ENCODE measurements around the gene CIC. TPM values are rescaled to one million over a fixed set of nuclear protein-coding genes. Genes with fewer than 3 reads are reported as not detected.

Gene CIC
- total RNA-seq, 4 donors from 2014 or later: 15.2 to 52.2 (median 41.5) TPM

DNA sequence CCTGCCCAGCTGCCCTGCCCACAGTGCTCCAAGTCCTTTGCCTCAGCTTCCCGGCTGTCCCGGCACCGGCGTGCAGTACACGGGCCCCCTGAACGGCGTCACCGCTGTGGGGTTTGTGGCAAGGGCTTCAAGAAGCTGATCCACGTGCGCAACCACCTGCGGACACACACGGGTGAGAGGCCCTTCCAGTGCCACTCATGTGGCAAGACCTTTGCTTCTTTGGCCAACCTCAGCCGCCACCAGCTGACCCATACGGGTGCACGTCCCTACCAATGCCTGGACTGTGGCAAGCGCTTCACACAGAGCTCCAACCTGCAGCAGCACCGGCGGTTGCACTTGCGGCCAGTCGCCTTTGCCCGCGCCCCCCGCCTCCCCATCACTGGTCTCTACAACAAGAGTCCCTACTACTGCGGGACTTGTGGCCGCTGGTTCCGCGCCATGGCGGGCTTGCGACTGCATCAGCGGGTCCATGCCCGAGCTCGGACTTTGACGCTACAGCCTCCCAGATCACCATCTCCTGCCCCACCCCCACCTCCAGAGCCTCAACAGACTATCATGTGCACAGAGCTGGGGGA lies 43.2 kb upstream of the CIC start:
- Histone ChIP-seq H3K4me1 (peaks cover 6 to 7% of the 10 kb centered on the region in 2 donors), H3K36me3 (peaks cover 0 to 64% of the 10 kb centered on the region in 2 donors), H3K27ac (no peak overlapping the region), H3K4me3 (no peak overlapping the region), H3K9me3 (no peaks in the 10 kb centered on the region), H3K27me3 (no peaks in the 10 kb centered on the region)
- ATAC-seq (no peak), DNase-seq (no peak)
- intact Hi-C loops (cut with DNase I; ENCODE audit: low total_unique reads) (no loop called here), in situ Hi-C loops (cut with MboI; ENCODE audit: low sequenced_read_pairs in 4 of 4) (no loop called here)
- no peak for TF ChIP-seq POLR2A (IDR thresholded peaks at IDR 0.05)
- TF ChIP-seq, protein P1, sequence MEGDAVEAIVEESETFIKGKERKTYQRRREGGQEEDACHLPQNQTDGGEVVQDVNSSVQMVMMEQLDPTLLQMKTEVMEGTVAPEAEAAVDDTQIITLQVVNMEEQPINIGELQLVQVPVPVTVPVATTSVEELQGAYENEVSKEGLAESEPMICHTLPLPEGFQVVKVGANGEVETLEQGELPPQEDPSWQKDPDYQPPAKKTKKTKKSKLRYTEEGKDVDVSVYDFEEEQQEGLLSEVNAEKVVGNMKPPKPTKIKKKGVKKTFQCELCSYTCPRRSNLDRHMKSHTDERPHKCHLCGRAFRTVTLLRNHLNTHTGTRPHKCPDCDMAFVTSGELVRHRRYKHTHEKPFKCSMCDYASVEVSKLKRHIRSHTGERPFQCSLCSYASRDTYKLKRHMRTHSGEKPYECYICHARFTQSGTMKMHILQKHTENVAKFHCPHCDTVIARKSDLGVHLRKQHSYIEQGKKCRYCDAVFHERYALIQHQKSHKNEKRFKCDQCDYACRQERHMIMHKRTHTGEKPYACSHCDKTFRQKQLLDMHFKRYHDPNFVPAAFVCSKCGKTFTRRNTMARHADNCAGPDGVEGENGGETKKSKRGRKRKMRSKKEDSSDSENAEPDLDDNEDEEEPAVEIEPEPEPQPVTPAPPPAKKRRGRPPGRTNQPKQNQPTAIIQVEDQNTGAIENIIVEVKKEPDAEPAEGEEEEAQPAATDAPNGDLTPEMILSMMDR (IDR thresholded peaks at IDR 0.05 in 4 of 5, conservative IDR thresholded peaks at IDR 0.05 in 1 of 5): no peak

DNA sequence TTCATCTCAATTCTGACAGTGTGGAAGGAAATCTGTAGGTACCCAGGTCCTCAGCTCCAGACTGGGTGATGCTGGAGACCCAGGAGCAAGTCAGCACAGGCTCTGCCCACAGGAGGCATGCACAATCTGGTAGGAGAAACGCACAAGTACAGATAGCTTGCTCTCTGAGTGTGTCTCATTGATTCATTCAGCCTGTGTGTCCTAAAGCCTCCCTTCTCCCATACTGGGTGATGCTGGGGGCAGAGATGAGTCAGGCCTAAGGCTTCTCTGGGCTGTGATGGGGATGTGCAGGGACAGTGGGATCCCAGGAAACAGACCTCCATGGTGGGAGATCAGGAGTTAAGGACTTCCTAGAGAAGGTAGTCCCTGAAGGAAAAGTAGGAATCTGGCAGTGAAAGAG lies 42.2 kb upstream of the CIC start:
- Histone ChIP-seq H3K4me3 (no peak overlapping the region), H3K27ac (no peak overlapping the region), H3K9me3 (no peaks in the 10 kb centered on the region), H3K36me3 (peaks cover 0 to 75% of the 10 kb centered on the region in 2 donors), H3K27me3 (no peaks in the 10 kb centered on the region), H3K4me1 (no peaks in the 10 kb centered on the region)
- TF ChIP-seq POLR2A (IDR thresholded peaks at IDR 0.05): no peak
- TF ChIP-seq, protein P1 (IDR thresholded peaks at IDR 0.05 in 4 of 5, conservative IDR thresholded peaks at IDR 0.05 in 1 of 5): no peak
- in situ Hi-C loops (cut with MboI; ENCODE audit: low sequenced_read_pairs in 4 of 4) (no loop called here), intact Hi-C loops (cut with DNase I; ENCODE audit: low total_unique reads) (no loop called here)
- ATAC-seq (no peak), DNase-seq (no peak)

DNA sequence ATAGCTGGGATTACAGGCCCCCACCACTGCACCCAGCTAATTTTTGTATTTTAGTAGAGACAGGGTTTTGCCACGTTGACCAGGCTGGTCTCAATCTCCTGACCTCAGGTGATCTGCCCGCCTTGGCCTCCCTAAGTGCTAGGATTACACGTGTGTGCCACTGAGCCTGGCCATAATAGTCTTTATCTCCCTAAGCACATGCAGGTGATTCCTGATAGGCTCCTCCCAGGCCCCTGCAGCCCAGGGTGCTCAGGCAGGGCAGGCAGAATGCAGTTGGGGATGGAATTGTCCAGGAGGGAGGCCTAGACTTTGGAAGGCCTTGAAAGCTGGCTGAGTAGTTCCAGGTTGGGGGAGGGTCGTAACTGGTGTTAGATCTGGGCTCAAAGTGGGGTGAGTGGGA lies 40.4 kb upstream of the CIC start:
- peaks cover 0 to 92% of the 10 kb centered on the region in 2 donors for H3K36me3 ChIP-seq
- ATAC-seq (no peak), DNase-seq (no peak)
- H3K27ac ChIP-seq: no peak overlapping the region
- in situ Hi-C loops (cut with MboI; ENCODE audit: low sequenced_read_pairs in 4 of 4) (no loop called here), intact Hi-C loops (cut with DNase I; ENCODE audit: low total_unique reads) (no loop called here)
- no peaks in the 10 kb centered on the region for H3K4me1 ChIP-seq
- H3K27me3 ChIP-seq: no peaks in the 10 kb centered on the region
- H3K4me3 ChIP-seq: no peak overlapping the region
- no peaks in the 10 kb centered on the region for H3K9me3 ChIP-seq
- no peak for TF ChIP-seq POLR2A (IDR thresholded peaks at IDR 0.05)
- TF ChIP-seq, protein P1 (IDR thresholded peaks at IDR 0.05 in 4 of 5, conservative IDR thresholded peaks at IDR 0.05 in 1 of 5): no peak

DNA sequence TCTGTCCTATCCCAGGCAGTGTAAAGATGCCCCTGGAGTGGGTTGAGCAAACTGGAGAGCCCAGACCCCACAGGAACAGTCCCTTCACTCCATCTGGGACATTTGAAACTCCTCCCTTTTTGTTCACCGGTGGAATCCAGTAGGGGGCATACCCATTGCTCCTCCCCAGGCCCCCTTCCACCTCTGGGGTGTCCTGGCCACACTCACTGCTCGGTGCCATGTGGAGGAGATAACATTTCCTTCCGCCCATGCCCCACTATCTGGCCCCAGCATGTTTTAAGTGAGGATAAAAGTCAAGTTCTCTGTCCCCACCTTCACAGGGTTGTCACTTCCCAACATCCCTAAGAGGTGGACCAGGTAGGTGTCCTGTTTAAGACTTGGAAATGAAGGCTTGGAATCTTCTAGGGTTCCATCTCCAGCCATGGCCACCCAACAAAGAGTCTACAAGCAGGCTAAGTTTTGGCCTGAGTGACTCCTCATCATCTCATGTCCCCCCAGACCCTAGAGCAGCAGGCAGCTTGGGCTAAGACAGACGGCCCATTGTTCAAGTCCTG lies 39.7 kb upstream of the CIC start:
- Histone ChIP-seq H3K9me3 (no peaks in the 10 kb centered on the region), H3K36me3 (peaks cover 0 to 96% of the 10 kb centered on the region in 2 donors), H3K27me3 (no peaks in the 10 kb centered on the region), H3K27ac (no peak overlapping the region), H3K4me3 (no peak overlapping the region), H3K4me1 (no peaks in the 10 kb centered on the region)
- DNase-seq: no peak
- ATAC-seq: no peak
- intact Hi-C loops (cut with DNase I; ENCODE audit: low total_unique reads): no loop called here
- in situ Hi-C loops (cut with MboI; ENCODE audit: low sequenced_read_pairs in 4 of 4): no loop called here
- TF ChIP-seq, protein P1 (IDR thresholded peaks at IDR 0.05 in 4 of 5, conservative IDR thresholded peaks at IDR 0.05 in 1 of 5): no peak
- no peak for TF ChIP-seq POLR2A (IDR thresholded peaks at IDR 0.05)
